ENCODE results near the gene CD163L1.

GRCh38 chr12:7310070-7310469 lies 133.9 kb downstream of the CD163L1 start:
- no peak for TF ChIP-seq CTCF (IDR thresholded peaks at IDR 0.05)
- no peak for TF ChIP-seq POLR2A (IDR thresholded peaks at IDR 0.05)

Data from heart left ventricle (tissue), 13 donors.